Endothelial cell of umbilical vein (primary cell): Measurements from ENCODE around the gene ZNF581. TPM values are rescaled to one million over a fixed set of nuclear protein-coding genes. Genes with fewer than 3 reads are reported as not detected.

Source experiments
- BruUV-seq: library from RNA; stranded (reverse); fragments of 400-500 nt; replicated peaks from 2 replicates; lab custom pipeline; 2021; lab: Mats Ljungman, UMichigan
- CTCF ChIA-PET: fragments of 300-600, 350-600 bp; sonication (Branson Sonifier 250); formaldehyde crosslinking; loops from one replicate; lab custom pipeline; 2021; ENCODE audit warnings: antibody characterized with exemption, inconsistent platforms; lab: Charles Lee
- POLR2A ChIA-PET: fragments of 300-600, 350-600 bp; sonication (Branson Sonifier 250); formaldehyde crosslinking; loops from one replicate; lab custom pipeline; 2021; ENCODE audit warnings: antibody characterized with exemption, inconsistent platforms; lab: Charles Lee
- DNase-seq: peaks from one replicate; pipeline ENCODE4 v3.0.0-alpha.2; 2011; ENCODE audit warnings: low read depth, low spot score
- FAIRE-seq: peaks from 2 replicates; lab custom pipeline; 2011; peaks lifted over from hg19 to GRCh38; lab: Jason Lieb, UNC
- H2AFZ ChIP-seq: 2 replicates; pipeline ENCODE4 v1.6.0; 2012; ENCODE audit warnings: low read depth, low read length, control low read depth, inconsistent platforms
- H3K27ac ChIP-seq: 2 replicates; pipeline ENCODE4 v1.5.1; 2011; ENCODE audit warnings: low read depth, mild to moderate bottlenecking, control low read depth, low read length, moderate library complexity; ENCODE audit not compliant: insufficient read depth
- H3K27me3 ChIP-seq, 2 experiments: 2 replicates each; pipeline versions ENCODE4 v1.6.0 to v1.6.1; 2011; ENCODE audit warnings: low read length in 2 of 2, mixed read lengths in 1 of 2; ENCODE audit not compliant: control insufficient read depth in 2 of 2, insufficient read depth in 2 of 2
- H3K36me3 ChIP-seq, 2 experiments: 2 replicates in 1 of 2; 3 replicates in 1 of 2; pipeline ENCODE4 v1.5.1; 2011; ENCODE audit warnings: low read length in 2 of 2, mild to moderate bottlenecking in 1 of 2, moderate library complexity in 1 of 2; ENCODE audit not compliant: control insufficient read depth in 2 of 2, insufficient read depth in 2 of 2; ENCODE audit errors: extremely low read depth in 1 of 2
- H3K4me1 ChIP-seq: 3 replicates; pipeline ENCODE4 v1.5.1; 2011; ENCODE audit warnings: mild to moderate bottlenecking, low read length; ENCODE audit not compliant: control insufficient read depth, insufficient read depth; ENCODE audit errors: extremely low read depth
- H3K4me2 ChIP-seq: 2 replicates; pipeline ENCODE4 v1.6.1; 2011; ENCODE audit warnings: low read length, control low read depth, mixed read lengths; ENCODE audit not compliant: insufficient read depth
- H3K4me3 ChIP-seq, 3 experiments: fragments of 200-600 bp in 1 of 3; sonication (generic), shearing (Covaris generic) in 1 of 3; replicated peaks in 1 of 3; 2 replicates each; pipeline ENCODE4 v1.5.1; 2011 to 2016; ENCODE audit warnings: control low read depth in 3 of 3, low read length in 3 of 3, mild to moderate bottlenecking in 2 of 3, inconsistent platforms in 1 of 3, low read depth in 1 of 3, moderate library complexity in 1 of 3; ENCODE audit not compliant: insufficient read depth in 1 of 3
- H3K79me2 ChIP-seq: 2 replicates; pipeline ENCODE4 v1.6.0; 2012; ENCODE audit warnings: low read length, inconsistent platforms; ENCODE audit not compliant: control insufficient read depth, insufficient read depth
- H3K9ac ChIP-seq: replicated peaks from 2 replicates; pipeline ENCODE3; 2011; ENCODE audit warnings: low read length, control low read depth; ENCODE audit not compliant: insufficient read depth; ENCODE audit errors: extremely low read depth
- H3K9me1 ChIP-seq: replicated peaks from 3 replicates; pipeline ENCODE4 v1.6.0; 2011; ENCODE audit warnings: mild to moderate bottlenecking, low read length; ENCODE audit not compliant: control insufficient read depth, insufficient read depth; ENCODE audit errors: extremely low read depth
- H3K9me3 ChIP-seq: replicated peaks from 2 replicates; pipeline ENCODE4 v1.5.1; 2012; ENCODE audit warnings: low read length, inconsistent platforms; ENCODE audit not compliant: control insufficient read depth, insufficient read depth
- H4K20me1 ChIP-seq: replicated peaks from 2 replicates; pipeline ENCODE3; 2011; ENCODE audit warnings: mild to moderate bottlenecking, low read length; ENCODE audit not compliant: control insufficient read depth, insufficient read depth; ENCODE audit errors: extremely low read depth
- EZH2 ChIP-seq: IDR thresholded peaks from 2 replicates; pipeline ENCODE4 v1.6.1; 2012; ENCODE audit warnings: borderline replicate concordance, low read depth, mild to moderate bottlenecking, moderate library complexity, low read length, inconsistent platforms; ENCODE audit not compliant: severe bottlenecking
- POLR2A ChIP-seq: IDR thresholded peaks from 2 replicates; pipeline ENCODE4 v1.6.1; 2012; ENCODE audit warnings: low read depth, mild to moderate bottlenecking, control low read depth, low read length
- POLR2AphosphoS5 ChIP-seq: IDR thresholded peaks from 2 replicates; pipeline ENCODE4 v1.6.1; 2012; ENCODE audit warnings: low read depth, mild to moderate bottlenecking, control low read depth, low read length, moderate library complexity; ENCODE audit not compliant: insufficient read depth
- dilution Hi-C: fragments of 300-500 bp; cut with MboI; formaldehyde crosslinking; loops from one replicate; pipeline ENCODE4 v1.15.0; 2019; ENCODE audit warnings: low sequenced_read_pairs; ENCODE audit not compliant: extremely low pct_ligation_motif_present
- intact Hi-C: fragments of 100-400 bp; cut with micrococcal nuclease; formaldehyde crosslinking; loops from one replicate; pipeline ENCODE4 v1.10.0; 2022
- polyA plus RNA-seq, 4 experiments: library from polyadenylated mRNA; depleted of rRNA in 3 of 4; stranded (reverse) in 3 of 4; unstranded in 1 of 4; fragments of >200 nt; gene quantifications; 2 replicates each; pipeline versions ENCODE4 v1.2.1 to v1.2.3, GENCODE V29; 2011 to 2012; ENCODE audit warnings: missing spikeins in 1 of 4
- total RNA-seq: library from RNA; stranded (reverse); gene quantifications from 2 replicates; pipeline ENCODE4 v1.2.3, GENCODE V29; 2021

The ZNF581 gene
- total and polyA plus RNA-seq, 2 donors (not counting 3 experiments of a cell fraction or from before 2014, with no cell fraction given) = 31.4 to 32.3 TPM

GRCh38 chr19:55599842-55600661 lies 43.4 kb upstream of the ZNF581 start, which contains the start of gene ZNF524:
TSS of gene ZNF524 (plus strand) at chr19:55600288. CDS start at chr19:55602113, 1,825 bp downstream.
- BruUV-seq = TSS peak; percentile 48
- DNase-seq = peak; percentile 72

DNA sequence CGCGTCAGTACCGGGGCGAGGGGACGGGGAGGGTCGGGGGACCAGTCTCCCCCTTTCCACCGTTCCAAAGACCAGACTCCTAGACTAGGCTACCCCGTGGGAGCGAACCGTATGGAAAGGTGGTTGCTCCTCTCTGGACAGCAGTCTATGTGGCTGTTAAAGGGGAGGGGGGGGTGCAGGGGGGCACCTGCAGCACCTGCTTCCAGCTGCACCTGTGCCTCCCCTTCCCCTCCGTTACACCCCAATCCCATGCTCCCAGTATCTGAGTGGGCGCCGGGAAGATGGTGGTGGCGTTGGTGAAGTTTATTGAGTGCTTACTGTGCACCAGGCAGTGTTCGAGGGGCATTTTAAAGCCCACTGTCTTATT lies 42.8 kb upstream of the ZNF581 start:
- BruUV-seq = TSS peak; percentile 32
- Histone ChIP-seq H4K20me1 (no peaks in the 10 kb centered on the region), H3K4me1 (peaks cover 13% of the 10 kb centered on the region), H3K27ac (no peak overlapping the region), H3K9ac (peak overlapping the region; percentile 97), H2AFZ (peak overlapping the region; percentile 15), H3K9me3 (no peaks in the 10 kb centered on the region), H3K79me2 (peaks cover 2% of the 10 kb centered on the region), H3K9me1 (no peaks in the 10 kb centered on the region), H3K27me3 (no peaks in the 10 kb centered on the region), H3K4me2 (peak overlapping the region; percentile 81), H3K36me3 (peaks cover 0 to 10% of the 10 kb centered on the region in 2 experiments), H3K4me3 (peak overlapping the region; percentile 42 to 92 (median 60))
- TF ChIP-seq POLR2AphosphoS5 (no peak), POLR2A (peak; percentile 12)
- intact Hi-C loops = loop anchor here (1.0 to 10.0 kb wide), 4 partner anchors 35 to 346 kb away; partner anchors contain the start of genes PPP6R1, RPL28 and TMEM238
- dilution Hi-C loops = loop anchor here (10.0 kb wide), 1 partner anchor 86 kb away; no protein-coding TSS in a partner anchor
- ChIA-PET CTCF (interaction anchor here (0.6 kb wide), 1 partner anchor 53 kb away, joined by 3 read pairs; no protein-coding TSS in a partner anchor), POLR2A (interaction anchor here (2.2 kb wide), 1 partner anchor 14 kb away, joined by 8 read pairs; no protein-coding TSS in a partner anchor)
- no peak for DNase-seq
- FAIRE-seq = peak; percentile 4

More at GRCh38 chr19:55599842-55600661, 43.4 kb upstream of the ZNF581 start, which contains the start of gene ZNF524:
- Histone ChIP-seq H3K4me2 (peak within 1 kb of the TSS; percentile 90), H3K4me3 (peak within 1 kb of the TSS; percentile 78 to 92 (median 89)), H3K27me3 (no peaks in the 10 kb centered on the region), H3K79me2 (peaks cover 2% of the 10 kb centered on the region), H3K36me3 (peaks cover 3 to 14% of the 10 kb centered on the region in 2 experiments), H4K20me1 (no peaks in the 10 kb centered on the region), H2AFZ (peak within 1 kb of the TSS; percentile 96), H3K9me1 (no peaks in the 10 kb centered on the region), H3K9me3 (no peaks in the 10 kb centered on the region), H3K4me1 (peaks cover 13% of the 10 kb centered on the region), H3K9ac (peak within 1 kb of the TSS; percentile 97), H3K27ac (peak within 1 kb of the TSS; percentile 98)
- TF ChIP-seq POLR2AphosphoS5 = peak; percentile 63
- TF ChIP-seq EZH2 = no peak
- POLR2A ChIA-PET = interaction anchor here (0.9 to 2.2 kb wide), 6 partner anchors 14 to 193 kb away, joined by 3 to 8 read pairs (median 8); partner anchors contain the start of genes UBE2S and ZNF784
- CTCF ChIA-PET = interaction anchor here (0.6 to 1.8 kb wide), 12 partner anchors 17 to 132 kb away, joined by 3 to 8 read pairs (median 4); partner anchors contain the start of gene U2AF2
- FAIRE-seq = peak; percentile 8
- intact Hi-C loops (loop anchor here (1.0 to 10.0 kb wide), 11 partner anchors 13 to 483 kb away; partner anchors contain the start of genes KMT5C, PPP1R12C, PPP6R1 and RPL28), dilution Hi-C loops (loop anchor here (10.0 kb wide), 1 partner anchor 85 kb away; no protein-coding TSS in a partner anchor)
